Measurements from ENCODE around the gene OSM. TPM values are rescaled to one million over a fixed set of nuclear protein-coding genes. Genes with fewer than 3 reads are reported as not detected.
"Not testable (repeated sequence)": the region's sequence is repeated elsewhere in the genome, so short reads cannot be mapped to it uniquely, and the experiment has no call there.

OSM gene
- total RNA-seq, 3 donors from 2014 or later: 1.3 to 2.5 (median 1.3) TPM

DNA sequence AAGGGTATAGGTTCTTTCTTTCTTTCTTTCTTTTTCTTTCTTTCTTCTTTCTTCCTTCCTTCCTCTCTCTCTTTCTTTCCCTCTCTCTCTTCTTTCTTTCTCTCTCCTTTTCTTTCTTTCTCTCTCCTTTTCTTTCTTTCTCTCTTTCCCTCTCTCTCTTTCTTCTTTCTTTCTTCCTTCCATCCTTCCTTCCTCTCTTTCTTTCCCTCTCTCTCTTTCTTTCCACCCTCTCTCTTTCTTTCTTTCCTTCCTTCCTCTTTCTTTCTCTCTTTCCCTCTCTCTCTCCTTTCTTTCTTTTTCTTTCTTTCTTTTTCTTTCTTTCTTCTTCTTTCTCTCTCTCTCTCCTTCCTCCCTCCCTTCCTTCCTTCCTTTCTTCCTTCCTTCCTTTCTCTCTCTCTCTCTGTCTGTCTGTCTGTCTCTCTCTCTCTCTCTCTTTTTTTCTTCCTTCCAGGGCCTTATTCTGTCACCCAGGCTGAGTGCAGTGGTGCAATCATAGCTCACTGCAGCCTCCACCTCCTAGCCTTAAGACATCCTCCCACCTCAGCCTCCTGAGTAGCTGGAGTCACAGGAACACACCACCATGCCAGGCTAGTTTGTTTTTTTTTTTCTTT, 46.9 kb downstream of the OSM start:
- DNase-seq (ENCODE audit: low spot score in 2 of 2): no peak
- Histone ChIP-seq H3K36me3 (no peaks in the 10 kb centered on the region), H3K9me3 (no peaks in the 10 kb centered on the region), H3K27me3 (no peaks in the 10 kb centered on the region), H3K4me1 (peaks cover 0 to 6% of the 10 kb centered on the region in 2 donors), H3K4me3 (no peak overlapping the region), H3K27ac (no peak overlapping the region)
- TF ChIP-seq POLR2A (IDR thresholded peaks at IDR 0.05): no peak
- TF ChIP-seq POLR2AphosphoS5 (IDR thresholded peaks at IDR 0.05): no peak
- TF ChIP-seq, protein P1, sequence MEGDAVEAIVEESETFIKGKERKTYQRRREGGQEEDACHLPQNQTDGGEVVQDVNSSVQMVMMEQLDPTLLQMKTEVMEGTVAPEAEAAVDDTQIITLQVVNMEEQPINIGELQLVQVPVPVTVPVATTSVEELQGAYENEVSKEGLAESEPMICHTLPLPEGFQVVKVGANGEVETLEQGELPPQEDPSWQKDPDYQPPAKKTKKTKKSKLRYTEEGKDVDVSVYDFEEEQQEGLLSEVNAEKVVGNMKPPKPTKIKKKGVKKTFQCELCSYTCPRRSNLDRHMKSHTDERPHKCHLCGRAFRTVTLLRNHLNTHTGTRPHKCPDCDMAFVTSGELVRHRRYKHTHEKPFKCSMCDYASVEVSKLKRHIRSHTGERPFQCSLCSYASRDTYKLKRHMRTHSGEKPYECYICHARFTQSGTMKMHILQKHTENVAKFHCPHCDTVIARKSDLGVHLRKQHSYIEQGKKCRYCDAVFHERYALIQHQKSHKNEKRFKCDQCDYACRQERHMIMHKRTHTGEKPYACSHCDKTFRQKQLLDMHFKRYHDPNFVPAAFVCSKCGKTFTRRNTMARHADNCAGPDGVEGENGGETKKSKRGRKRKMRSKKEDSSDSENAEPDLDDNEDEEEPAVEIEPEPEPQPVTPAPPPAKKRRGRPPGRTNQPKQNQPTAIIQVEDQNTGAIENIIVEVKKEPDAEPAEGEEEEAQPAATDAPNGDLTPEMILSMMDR (IDR thresholded peaks at IDR 0.05): no peak
- intact Hi-C loops (cut with DNase I; ENCODE audit: low total_unique reads): no loop called here

DNA sequence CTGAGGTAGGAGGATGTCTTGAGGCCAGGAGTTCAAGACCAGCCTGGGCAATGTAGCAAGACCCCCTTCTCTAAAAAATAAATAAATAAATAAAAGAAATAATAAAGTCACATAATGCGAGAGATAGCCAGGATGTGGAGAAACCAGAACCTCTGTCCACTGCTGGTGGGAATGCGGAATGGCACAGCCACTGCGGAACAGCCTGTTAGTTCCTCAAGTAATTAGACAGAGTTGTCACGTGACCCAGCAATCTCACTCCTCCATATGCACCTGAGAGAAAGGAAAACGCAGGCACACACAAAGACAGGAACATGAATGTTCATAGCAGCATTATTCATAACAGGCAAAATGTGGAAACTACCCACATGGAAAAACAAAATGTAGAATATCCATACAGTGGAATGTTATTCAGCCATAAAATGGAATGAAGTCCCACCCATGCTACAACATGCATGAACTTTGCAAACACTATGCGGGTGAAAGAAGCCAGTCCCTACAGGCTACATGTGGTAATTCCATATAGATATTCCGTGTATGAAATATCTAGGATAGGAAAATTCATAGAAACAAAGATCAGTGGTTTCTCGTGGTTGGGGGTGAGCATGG, 47.5 kb downstream of the OSM start:
- no peaks in the 10 kb centered on the region for H3K9me3 ChIP-seq
- no peaks in the 10 kb centered on the region for H3K36me3 ChIP-seq
- H3K27me3 ChIP-seq: no peaks in the 10 kb centered on the region
- H3K27ac ChIP-seq: no peak overlapping the region
- no peak overlapping the region for H3K4me3 ChIP-seq
- H3K4me1 ChIP-seq: peaks cover 0 to 6% of the 10 kb centered on the region in 2 donors
- intact Hi-C loops (cut with DNase I; ENCODE audit: low total_unique reads): no loop called here
- DNase-seq (ENCODE audit: low spot score in 2 of 2): no peak
- TF ChIP-seq POLR2A (IDR thresholded peaks at IDR 0.05) (no peak), POLR2AphosphoS5 (IDR thresholded peaks at IDR 0.05) (no peak)
- TF ChIP-seq, protein P1 (IDR thresholded peaks at IDR 0.05): no peak

DNA sequence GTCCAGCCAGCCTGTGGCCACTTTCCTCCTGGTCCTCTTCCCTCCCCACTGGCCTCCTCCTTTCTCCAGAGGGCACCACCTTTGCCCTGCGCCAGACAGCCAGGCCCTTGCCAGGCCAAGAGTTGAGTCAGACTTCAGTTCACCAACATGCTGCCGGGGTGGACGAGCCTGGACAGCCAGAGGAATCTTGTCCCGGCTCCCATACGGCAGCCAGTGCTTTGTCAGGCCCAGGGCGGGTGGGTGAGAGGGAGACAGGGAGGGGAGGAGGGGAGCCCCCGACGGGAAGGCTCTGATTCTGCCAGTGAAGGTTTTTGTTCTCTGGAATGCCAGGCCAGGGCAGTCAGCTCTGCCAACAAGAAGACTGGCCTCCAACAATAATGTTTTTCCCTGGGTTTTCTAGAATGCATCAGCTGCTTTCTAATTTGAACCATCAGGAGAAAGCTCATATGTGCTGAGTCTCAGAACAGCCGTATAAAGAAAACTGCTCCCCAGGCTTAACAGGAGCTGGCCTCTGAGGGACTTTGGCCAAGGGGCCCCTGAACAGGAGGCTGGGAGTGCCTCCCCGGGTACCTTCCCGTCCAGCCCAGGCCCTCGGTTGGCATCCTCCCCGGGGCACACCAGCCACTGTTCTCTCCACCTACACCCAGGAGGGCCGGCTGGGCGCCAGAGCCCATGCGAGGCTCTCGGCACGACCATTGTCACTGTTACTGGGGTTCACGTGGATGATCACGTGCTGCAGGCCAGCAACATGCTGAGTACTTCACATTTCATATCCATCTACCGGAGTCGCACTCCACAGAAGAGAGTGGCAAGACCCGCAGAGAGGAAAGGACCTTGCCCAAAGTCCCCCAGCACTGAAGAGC, 48.7 kb downstream of the OSM start:
- intact Hi-C loops (cut with DNase I; ENCODE audit: low total_unique reads): no loop called here

DNA sequence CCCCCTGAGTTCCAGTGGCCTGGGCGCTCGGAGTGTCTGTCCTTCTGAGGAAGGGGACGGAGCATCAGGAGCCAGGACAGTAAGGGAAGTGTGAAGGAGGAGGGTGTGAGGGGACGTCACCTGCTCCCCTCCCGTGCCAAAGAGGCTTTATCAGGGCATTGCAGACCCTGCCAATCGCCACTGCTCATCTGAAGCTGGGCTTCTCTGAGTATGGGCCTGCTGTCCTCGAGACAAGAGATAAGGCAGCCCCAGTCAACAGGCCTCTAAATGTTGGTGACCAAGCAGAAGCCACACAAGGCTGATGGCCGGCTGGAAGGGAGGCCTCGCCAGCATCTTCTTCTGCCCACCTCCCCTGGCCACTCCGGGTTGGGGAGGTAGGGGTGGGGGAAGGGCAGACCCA, 49.9 kb downstream of the OSM start:
- intact Hi-C loops (cut with DNase I; ENCODE audit: low total_unique reads): no loop called here
- H3K27me3 ChIP-seq: no peaks in the 10 kb centered on the region
- DNase-seq (ENCODE audit: low spot score in 2 of 2): no peak
- TF ChIP-seq POLR2A (IDR thresholded peaks at IDR 0.05): no peak
- TF ChIP-seq, protein P1 (IDR thresholded peaks at IDR 0.05): no peak
- no peak for TF ChIP-seq POLR2AphosphoS5 (IDR thresholded peaks at IDR 0.05)
- H3K9me3 ChIP-seq: no peaks in the 10 kb centered on the region
- H3K4me1 ChIP-seq: peaks cover 4 to 10% of the 10 kb centered on the region in 2 donors
- H3K4me3 ChIP-seq: no peak overlapping the region
- no peak overlapping the region for H3K27ac ChIP-seq
- H3K36me3 ChIP-seq: no peaks in the 10 kb centered on the region

More for the DNA sequence above, 48.7 kb downstream of the OSM start:
- Histone ChIP-seq H3K27ac (peak overlapping the region; percentile 74 to 81), H3K9me3 (no peaks in the 10 kb centered on the region), H3K36me3 (no peaks in the 10 kb centered on the region), H3K4me1 (peaks cover 3 to 6% of the 10 kb centered on the region in 2 donors), H3K4me3 (no peak overlapping the region), H3K27me3 (no peaks in the 10 kb centered on the region)
- DNase-seq (ENCODE audit: low spot score in 2 of 2): no peak
- TF ChIP-seq, protein P1 (IDR thresholded peaks at IDR 0.05): no peak
- TF ChIP-seq POLR2AphosphoS5 (IDR thresholded peaks at IDR 0.05): no peak
- no peak for TF ChIP-seq POLR2A (IDR thresholded peaks at IDR 0.05)

DNA sequence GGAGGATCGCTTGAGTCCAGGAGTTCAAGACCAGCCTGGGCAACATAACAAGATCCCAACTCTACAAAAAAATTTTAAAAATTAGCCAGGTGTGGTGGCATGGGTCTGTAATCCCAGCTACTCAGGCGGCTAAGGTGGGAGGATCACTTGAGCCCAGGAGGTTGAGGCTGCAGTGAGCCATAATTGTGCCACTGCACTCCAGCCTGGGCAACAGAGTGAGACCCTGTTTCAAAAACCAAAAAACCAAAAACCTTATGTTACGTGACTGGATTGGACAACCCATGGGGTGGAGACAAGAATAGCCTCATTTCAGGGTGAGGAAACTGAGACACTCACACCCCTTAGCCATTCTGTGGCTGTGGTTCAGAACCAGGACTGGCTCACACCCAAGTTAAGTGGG, 50.4 kb downstream of the OSM start:
- DNase-seq (ENCODE audit: low spot score in 2 of 2); intact Hi-C loops (cut with DNase I; ENCODE audit: low total_unique reads); H3K27me3 ChIP-seq; H3K4me3 ChIP-seq; H3K9me3 ChIP-seq; H3K27ac ChIP-seq; H3K36me3 ChIP-seq: not testable (repeated sequence)
- H3K4me1 ChIP-seq: peaks cover 4 to 10% of the 10 kb centered on the region in 2 donors
